Measurements from ENCODE around the gene IFNLR1.

GRCh38 chr1:24164004-24164403 is 23.1 kb downstream of the IFNLR1 start:
- TF ChIP-seq CTCF (IDR thresholded peaks at IDR 0.05): no peak
- TF ChIP-seq POLR2AphosphoS5 (IDR thresholded peaks at IDR 0.05): no peak

Measured in transverse colon (tissue), 4 donors.